GM15510 (cell line): Measurements from ENCODE around the gene KDELR3.

Source experiments
- POLR2A ChIP-seq: IDR thresholded peaks from 3 replicates; pipeline ENCODE4 v1.6.1; 2011; ENCODE audit warnings: borderline replicate concordance; ENCODE audit not compliant: insufficient read length; ENCODE audit errors: extremely low read depth

The KDELR3 gene

DNA sequence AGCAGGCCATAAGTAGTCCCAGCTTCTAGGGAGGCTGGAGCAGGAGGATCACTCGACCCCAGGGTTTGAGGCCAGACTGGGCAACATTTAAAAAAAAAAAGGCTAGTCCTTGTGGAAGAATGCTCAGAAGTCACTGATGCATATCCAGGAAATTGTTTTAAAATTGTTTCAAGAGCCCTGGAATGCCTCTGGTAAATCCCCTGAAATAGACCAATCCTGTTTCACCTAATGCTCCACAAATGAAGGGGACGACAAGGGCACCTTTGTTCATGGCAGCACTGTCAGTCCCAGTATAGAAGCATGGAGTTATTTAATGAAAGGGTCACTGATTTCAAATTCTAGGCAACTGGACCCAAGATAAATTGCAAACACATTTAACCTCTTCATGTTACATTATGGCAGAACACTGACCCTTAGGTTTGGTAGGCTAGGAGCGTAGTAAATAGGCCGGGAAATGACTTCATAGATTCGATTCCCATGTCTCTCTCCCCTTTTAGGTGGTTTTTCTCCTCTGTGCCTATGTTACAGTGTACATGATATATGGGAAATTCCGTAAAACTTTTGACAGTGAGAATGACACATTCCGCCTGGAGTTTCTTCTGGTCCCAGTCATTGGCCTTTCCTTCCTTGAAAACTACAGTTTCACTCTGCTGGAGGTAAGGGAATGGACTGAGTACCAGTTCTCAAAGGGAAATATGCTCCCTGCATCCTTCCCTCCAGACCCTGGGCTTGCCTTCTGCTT lies 11.4 kb downstream of the KDELR3 start:
- no peak for TF ChIP-seq POLR2A

DNA sequence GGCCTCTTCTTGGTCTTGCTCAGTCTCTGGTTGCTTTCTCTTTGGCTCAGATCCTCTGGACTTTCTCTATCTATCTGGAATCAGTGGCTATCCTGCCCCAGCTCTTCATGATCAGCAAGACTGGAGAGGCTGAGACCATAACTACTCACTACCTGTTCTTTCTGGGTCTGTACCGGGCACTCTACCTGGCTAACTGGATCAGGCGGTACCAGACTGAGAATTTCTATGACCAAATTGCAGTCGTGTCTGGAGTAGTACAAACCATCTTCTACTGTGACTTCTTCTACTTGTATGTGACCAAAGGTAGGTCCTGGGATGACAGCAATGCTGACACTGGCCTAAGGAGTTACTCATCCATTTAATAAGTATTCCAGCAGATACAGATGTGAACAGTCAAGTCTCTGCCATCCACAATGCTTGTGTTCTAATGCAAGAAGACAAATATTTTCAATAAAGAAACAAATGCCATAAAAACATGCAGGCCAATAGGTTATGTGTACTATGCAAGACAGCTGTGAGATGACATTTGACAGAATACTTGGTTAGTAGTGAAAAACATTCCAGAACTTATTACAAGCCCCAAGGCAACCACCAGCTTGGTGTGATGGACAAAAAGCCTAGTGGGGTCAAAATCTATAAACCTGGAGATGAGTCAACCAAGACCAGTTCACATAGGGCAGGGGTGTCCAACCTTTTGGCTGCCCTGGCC lies 13.4 kb downstream of the KDELR3 start:
- no peak for TF ChIP-seq POLR2A

GRCh38 chr22:38481871-38482332 lies 14.0 kb downstream of the KDELR3 start:
- no peak for TF ChIP-seq POLR2A

GRCh38 chr22:38482662-38483308 lies 14.9 kb downstream of the KDELR3 start:
- no peak for TF ChIP-seq POLR2A

- TF ChIP-seq POLR2A, result no peak
Measured at GRCh38 chr22:38484244-38484643, 16.3 kb downstream of the KDELR3 start.

- TF ChIP-seq POLR2A, result no peak
Measured at GRCh38 chr22:38485783-38486182, 17.9 kb downstream of the KDELR3 start.

- no peak for TF ChIP-seq POLR2A
Measured at GRCh38 chr22:38487946-38488345, 20.1 kb downstream of the KDELR3 start.

DNA sequence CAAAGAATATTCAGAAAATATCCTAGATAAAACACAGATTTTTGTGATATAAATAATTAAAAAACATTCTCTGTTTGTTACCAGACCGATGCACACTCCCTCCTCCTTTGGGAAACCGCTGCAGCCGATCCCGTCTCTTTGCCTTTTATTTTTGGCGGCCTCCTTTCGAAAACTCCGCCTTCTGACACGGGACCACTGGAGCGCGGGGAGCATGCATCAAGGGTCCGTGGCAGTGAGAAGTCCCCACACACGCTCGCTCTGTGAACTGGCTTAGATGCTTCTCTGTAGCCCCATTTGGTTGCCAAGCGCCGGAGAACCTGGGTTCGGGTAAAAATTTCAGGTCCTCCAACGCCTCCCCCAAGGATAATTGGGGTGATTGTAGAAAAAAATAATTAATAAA lies 21.2 kb downstream of the KDELR3 start:
- no peak for TF ChIP-seq POLR2A

DNA sequence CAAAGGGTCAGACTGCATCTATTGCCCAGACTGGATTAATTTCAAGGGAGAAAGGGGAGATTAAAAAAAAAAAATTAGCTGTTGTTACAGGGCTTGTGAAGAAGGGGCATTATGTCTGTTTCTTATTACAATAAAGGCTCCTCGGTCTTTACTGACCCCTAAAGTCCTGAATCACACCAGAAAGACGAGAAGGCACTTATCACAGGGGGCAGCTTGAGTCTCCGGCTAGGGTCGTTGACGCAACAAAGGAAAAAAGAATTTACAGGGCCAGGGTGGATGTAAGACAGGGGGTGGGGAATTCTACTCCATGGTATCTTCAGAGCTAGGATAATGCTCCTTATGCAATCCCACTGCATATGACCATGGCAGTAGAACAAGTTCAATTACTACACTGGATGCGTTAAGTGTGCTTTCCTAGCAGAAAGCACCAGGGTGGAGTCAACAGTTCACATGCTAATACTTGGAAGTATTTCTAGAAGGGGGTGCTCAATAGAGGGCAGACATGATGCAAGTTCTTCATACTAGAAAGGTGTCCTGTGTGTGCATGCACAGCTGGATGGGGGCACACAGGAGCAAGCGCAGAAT lies 21.8 kb downstream of the KDELR3 start:
- no peak for TF ChIP-seq POLR2A

DNA sequence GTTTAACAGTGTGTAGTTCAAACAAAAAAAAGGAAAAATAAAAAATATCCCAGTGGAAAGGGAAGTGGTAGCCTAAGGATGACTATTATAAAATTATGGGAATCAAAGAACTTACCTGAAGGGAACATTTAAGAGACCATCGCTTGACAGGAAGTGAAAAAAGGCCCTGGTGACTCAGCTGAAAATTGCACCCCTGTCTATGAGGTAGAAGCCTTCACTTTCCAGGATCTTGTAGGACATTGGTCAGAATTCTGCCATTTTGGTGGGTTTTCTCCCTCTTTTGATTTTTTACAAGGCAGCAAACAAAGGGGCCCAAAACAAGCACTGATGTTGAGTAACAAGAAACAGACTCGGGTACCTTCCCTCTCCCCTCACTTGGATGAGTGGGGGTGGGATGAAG lies 22.6 kb downstream of the KDELR3 start:
- TF ChIP-seq POLR2A, result no peak

DNA sequence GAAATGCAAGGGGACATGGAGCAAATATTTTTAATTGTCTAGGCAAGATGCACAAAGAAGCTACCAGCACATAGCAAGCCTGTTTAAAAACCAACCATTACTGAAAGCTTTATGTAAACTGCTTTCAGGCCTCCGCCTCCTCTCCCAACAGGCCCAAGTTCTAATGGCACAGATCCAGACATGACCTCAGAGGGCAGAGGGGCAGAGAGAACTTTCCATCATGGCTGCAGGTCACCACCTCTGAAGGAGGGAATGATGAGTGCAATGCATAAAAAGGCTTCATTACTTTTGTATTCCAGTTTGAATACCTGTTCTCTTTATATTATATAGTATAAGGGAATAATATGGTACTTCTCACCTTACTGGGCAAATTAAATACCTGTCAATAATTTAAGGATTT lies 23.0 kb downstream of the KDELR3 start:
- no peak for TF ChIP-seq POLR2A

GRCh38 chr22:38491707-38492348 lies 23.9 kb downstream of the KDELR3 start:
- no peak for TF ChIP-seq POLR2A

- no peak for TF ChIP-seq POLR2A
Measured at GRCh38 chr22:38494498-38494897, 26.6 kb downstream of the KDELR3 start.

- TF ChIP-seq POLR2A, result no peak
Measured at GRCh38 chr22:38494939-38495338, 27.0 kb downstream of the KDELR3 start.

- no peak for TF ChIP-seq POLR2A
Measured at GRCh38 chr22:38497869-38498268, 30.0 kb downstream of the KDELR3 start.
